Heart right ventricle (tissue), 16 donors: Measurements from ENCODE around the gene TTN. TPM values are rescaled to one million over a fixed set of nuclear protein-coding genes. Genes with fewer than 3 reads are reported as not detected.

Experiments
- ATAC-seq, 8 donors: fragments of 200-7000 bp; cut with Tn5 transposase; one replicate each; pipeline ENCODE4 v1.9.1; 2020; ENCODE audit warnings: mild to moderate bottlenecking in 8 of 8, moderate library complexity in 8 of 8, moderate number of reproducible peaks in 1 of 8
- DNase-seq, 2 donors: peaks; one replicate each; pipeline ENCODE4 v3.0.0-alpha.2; 2020
- H3K27ac ChIP-seq, 10 donors: fragments of 200-600 bp; sonication (generic) in 2 of 10; one replicate each; pipeline versions ENCODE4 v1.5.0 to v1.8.0; 2020 to 2022; ENCODE audit warnings: mild to moderate bottlenecking in 3 of 10
- H3K27me3 ChIP-seq, 7 donors: fragments of 200-600 bp; one replicate each; pipeline ENCODE4 v1.8.0; 2021 to 2022; ENCODE audit warnings: mild to moderate bottlenecking in 2 of 7
- H3K36me3 ChIP-seq, 9 donors: fragments of 200-600 bp; sonication (generic) in 1 of 9; one replicate each; pipeline versions ENCODE4 v1.5.0 to v1.8.0; 2020 to 2022; ENCODE audit warnings: mild to moderate bottlenecking in 2 of 9
- H3K4me1 ChIP-seq, 9 donors: fragments of 200-600 bp; sonication (generic) in 1 of 9; one replicate each; pipeline versions ENCODE4 v1.5.0 to v1.8.0; 2020 to 2022; ENCODE audit warnings: mild to moderate bottlenecking in 4 of 9
- H3K4me3 ChIP-seq, 10 donors: fragments of 200-600 bp; sonication (generic) in 2 of 10; one replicate each; pipeline versions ENCODE4 v1.5.0 to v1.8.0; 2020 to 2022; ENCODE audit warnings: mild to moderate bottlenecking in 7 of 10, moderate library complexity in 2 of 10
- H3K9me3 ChIP-seq, 11 donors: fragments of 200-600 bp in 10 of 11; sonication (generic) in 2 of 11; one replicate each; pipeline versions ENCODE4 v1.5.0 to v1.8.0; 2013 to 2022; ENCODE audit warnings: mild to moderate bottlenecking in 2 of 11, control low read depth in 1 of 11, moderate library complexity in 1 of 11
- WGBS, 2 donors: extraction: QIAGEN DNeasy Blood & Tissue Kit; methylation state at CpG; one replicate each; pipeline ENCODE4 v1.1.7; 2013; ENCODE audit warnings: inconsistent platforms in 1 of 2; 5-methylcytosine and 5-hydroxymethylcytosine counted together
- intact Hi-C, 10 donors: fragments of 100-400 bp; cut with DNase I; formaldehyde crosslinking; loops; one replicate each; pipeline versions ENCODE4 v1.11.1 to v1.14.2; 2022
- polyA plus RNA-seq, 2 donors: library from polyadenylated mRNA; stranded (reverse); fragments of 200-250 nt; gene quantifications; one replicate each; pipeline ENCODE4 v1.2.3, GENCODE V29; 2013
- total RNA-seq, 10 donors: library from RNA; stranded (reverse); fragmentation: NEBNext Ultra II Directional in 3 of 10; extraction: Animal tissue kit (Norgen Biotek cat#: 25700) in 3 of 10; gene quantifications; one replicate each; pipeline versions ENCODE4 v1.2.1 to v1.2.4, GENCODE V29; 2021 to 2023
- TF ChIP-seq, protein P1 (sequence below), 9 donors: fragments of 200-600 bp; sonication (generic) in 2 of 9; IDR thresholded peaks; one replicate each; pipeline versions ENCODE4 v1.5.0 to v1.8.0; 2021 to 2022; ENCODE audit warnings: antibody characterized with exemption in 9 of 9, mild to moderate bottlenecking in 5 of 9, moderate library complexity in 1 of 9
- donor health status: Arrhythmogenic right ventricular cardiomyopathy.
- donor health status: ischemic (EF 13 %, LVEDD 7.1; RV severe dilation, severe dysfunction).
- donor health status: healthy with polysubstance abuse.
- donor health status: DM: no; HTN: yes; CAD: no.
- donor health status: DM: no; HTN: no; CAD: no.
- donor health status: ischemic (EF 25% LVEDD 6.9; RV normal size, moderate dysfunction).
- donor health status: ischemic (EF 25% LVEDD 5.7; RV mildly dilated, moderate dysfunction).
- donor health status: healthy.
- donor health status: DM: yes; HTN: yes; CAD: no.
- donor health status: Ischemic cardiomyopathy.
- donor health status: ischemic (EF 35%, LVEDD 5.7; RV mildly dilated, moderate dysfunction).
- donor health status: nonischemic (EF 11% LVEDD 7.7; RV severe dilation, severe dysfunction).
- donor health status: DM: yes; HTN: yes; CAD: no.
- donor health status: PGD.
- donor health status: ischemic (EF 29% LVEDD 5.4; RV normal size, mild dysfunction).
- donor health status: nonischemic (EF 23%, LVEDD 6.1; RV moderate dilation, normal function).

Gene TTN
- total and polyA plus RNA-seq, 12 donors: 65.7 to 4,921 (median 3,636) TPM

DNA sequence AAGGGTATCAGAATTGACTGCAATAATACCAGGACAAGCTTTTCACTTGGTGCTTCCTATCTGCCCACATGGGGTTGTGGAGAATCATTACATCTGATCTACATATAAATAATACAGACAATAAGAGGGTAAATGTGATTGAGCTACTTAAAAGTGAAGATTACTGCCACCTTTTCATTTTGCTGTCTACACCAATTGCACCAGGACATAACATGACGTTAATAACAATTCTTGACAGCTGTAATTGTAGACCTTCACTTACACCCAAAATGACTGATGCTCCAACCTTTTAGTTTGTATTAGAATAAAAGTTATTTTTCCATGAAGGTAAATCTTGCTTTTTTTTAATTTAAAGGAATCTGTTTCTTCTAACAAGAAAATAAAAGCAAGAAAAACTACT lies 36.5 kb upstream of the TTN start:
- TF ChIP-seq, protein P1, sequence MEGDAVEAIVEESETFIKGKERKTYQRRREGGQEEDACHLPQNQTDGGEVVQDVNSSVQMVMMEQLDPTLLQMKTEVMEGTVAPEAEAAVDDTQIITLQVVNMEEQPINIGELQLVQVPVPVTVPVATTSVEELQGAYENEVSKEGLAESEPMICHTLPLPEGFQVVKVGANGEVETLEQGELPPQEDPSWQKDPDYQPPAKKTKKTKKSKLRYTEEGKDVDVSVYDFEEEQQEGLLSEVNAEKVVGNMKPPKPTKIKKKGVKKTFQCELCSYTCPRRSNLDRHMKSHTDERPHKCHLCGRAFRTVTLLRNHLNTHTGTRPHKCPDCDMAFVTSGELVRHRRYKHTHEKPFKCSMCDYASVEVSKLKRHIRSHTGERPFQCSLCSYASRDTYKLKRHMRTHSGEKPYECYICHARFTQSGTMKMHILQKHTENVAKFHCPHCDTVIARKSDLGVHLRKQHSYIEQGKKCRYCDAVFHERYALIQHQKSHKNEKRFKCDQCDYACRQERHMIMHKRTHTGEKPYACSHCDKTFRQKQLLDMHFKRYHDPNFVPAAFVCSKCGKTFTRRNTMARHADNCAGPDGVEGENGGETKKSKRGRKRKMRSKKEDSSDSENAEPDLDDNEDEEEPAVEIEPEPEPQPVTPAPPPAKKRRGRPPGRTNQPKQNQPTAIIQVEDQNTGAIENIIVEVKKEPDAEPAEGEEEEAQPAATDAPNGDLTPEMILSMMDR (IDR thresholded peaks at IDR 0.05): no peak
- Histone ChIP-seq H3K27ac (peak overlapping the region in 6 of 10 donors; percentile 55 to 81 (median 76)), H3K4me3 (no peak overlapping the region), H3K27me3 (no peaks in the 10 kb centered on the region), H3K36me3 (peaks cover 0 to 29% (median 3%) of the 10 kb centered on the region in 9 donors), H3K9me3 (no peaks in the 10 kb centered on the region), H3K4me1 (peaks cover 5 to 35% (median 32%) of the 10 kb centered on the region in 9 donors)
- intact Hi-C loops: no loop called here
- ATAC-seq (no peak), DNase-seq (no peak)
- WGBS, 2 donors: 62 to 67% methylated on average over 1 of the region's 1 CpG

DNA sequence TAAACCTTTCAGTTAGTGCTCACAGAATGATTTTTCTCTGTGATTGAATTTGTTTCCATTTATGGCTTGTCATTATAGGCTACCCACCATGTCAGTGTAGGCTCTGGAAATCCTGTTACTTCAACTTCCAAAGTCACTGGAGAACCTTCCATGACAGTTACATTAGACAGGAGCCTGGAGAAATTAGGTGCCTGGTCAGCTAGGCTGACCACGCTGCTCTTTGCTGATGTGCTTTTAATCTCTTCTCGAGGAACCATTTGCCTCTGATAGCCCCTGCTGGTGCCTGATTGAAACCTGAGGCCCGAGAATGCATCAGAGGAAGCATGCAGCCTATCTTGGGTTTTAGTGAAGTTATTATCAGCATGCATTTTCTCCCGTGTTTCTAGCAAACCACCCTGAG lies 29.6 kb upstream of the TTN start:
- peak in 1 of 8 donors; percentile 29 for ATAC-seq
- H3K27ac ChIP-seq: peak overlapping the region in 5 of 10 donors; percentile 15 to 36 (median 21)
- WGBS, 2 donors: 34 to 51% methylated on average over 4 of the region's 4 CpGs

DNA sequence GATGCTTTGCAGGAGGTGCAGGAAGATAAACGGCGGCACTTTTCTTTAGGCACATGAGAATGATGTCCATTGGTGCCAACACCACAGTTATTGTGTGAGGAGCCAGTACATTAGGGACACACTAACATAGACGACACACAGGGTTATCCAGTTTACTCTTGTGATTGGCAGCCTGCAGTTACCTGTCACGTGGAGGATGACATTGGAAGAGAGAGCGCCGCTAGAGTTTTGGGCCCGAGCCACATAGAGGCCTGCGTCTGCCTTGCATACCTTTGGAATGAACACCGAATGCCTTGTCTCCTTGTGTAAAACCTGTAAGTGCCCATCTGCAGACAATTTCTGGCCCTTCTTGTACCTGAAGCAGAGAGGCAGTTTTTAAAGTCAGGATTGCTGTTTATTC lies 26.9 kb upstream of the TTN start:
- peaks cover 0 to 27% (median 0%) of the 10 kb centered on the region in 9 donors for H3K36me3 ChIP-seq
- no peak overlapping the region for H3K4me3 ChIP-seq
- H3K27me3 ChIP-seq: no peaks in the 10 kb centered on the region
- peak overlapping the region in 6 of 10 donors; percentile 1 to 52 (median 36) for H3K27ac ChIP-seq
- peaks cover 2 to 47% (median 18%) of the 10 kb centered on the region in 9 donors for H3K4me1 ChIP-seq
- ATAC-seq (peak; percentile 13 to 86 (median 68)), DNase-seq (peak; percentile 23 to 41)
- WGBS, 2 donors: 58 to 76% methylated on average over 9 of the region's 9 CpGs
- no peaks in the 10 kb centered on the region for H3K9me3 ChIP-seq
- TF ChIP-seq, protein P1 (IDR thresholded peaks at IDR 0.05): no peak
- intact Hi-C loops: no loop called here

More for the DNA sequence above, 29.6 kb upstream of the TTN start:
- DNase-seq: no peak
- H3K9me3 ChIP-seq: no peaks in the 10 kb centered on the region
- H3K27me3 ChIP-seq: no peaks in the 10 kb centered on the region
- H3K36me3 ChIP-seq: peaks cover 0 to 22% (median 0%) of the 10 kb centered on the region in 9 donors
- H3K4me3 ChIP-seq: no peak overlapping the region
- intact Hi-C loops: no loop called here
- TF ChIP-seq, protein P1 (IDR thresholded peaks at IDR 0.05): no peak
- H3K4me1 ChIP-seq: peaks cover 0 to 30% (median 0%) of the 10 kb centered on the region in 9 donors

DNA sequence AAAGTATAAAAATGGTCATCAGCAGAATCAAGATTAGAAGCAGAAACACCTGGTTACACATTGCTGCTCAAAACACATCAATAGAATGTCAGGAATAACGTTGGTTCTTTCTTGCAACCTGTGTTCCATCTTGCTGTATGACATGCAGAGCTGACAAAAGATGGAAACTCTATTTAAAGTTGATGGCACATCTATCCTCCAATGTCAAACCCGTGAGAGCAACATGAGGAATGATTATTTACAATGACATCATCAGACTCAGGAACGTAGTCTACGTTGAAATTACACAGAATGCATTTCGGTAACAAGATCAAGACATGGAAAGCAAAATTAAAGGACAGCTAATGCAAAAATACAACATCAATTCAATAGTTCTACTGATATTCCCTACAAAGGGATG lies 26.2 kb upstream of the TTN start:
- H3K27ac ChIP-seq: peak overlapping the region in 3 of 10 donors; percentile 1 to 51 (median 46)
- DNase-seq (no peak), ATAC-seq (no peak)
- H3K36me3 ChIP-seq: peaks cover 0 to 27% (median 0%) of the 10 kb centered on the region in 9 donors
- TF ChIP-seq, protein P1 (IDR thresholded peaks at IDR 0.05): no peak
- H3K27me3 ChIP-seq: no peaks in the 10 kb centered on the region
- peaks cover 2 to 54% (median 24%) of the 10 kb centered on the region in 9 donors for H3K4me1 ChIP-seq
- WGBS, 2 donors: 63 to 75% methylated on average over 5 of the region's 5 CpGs
- H3K9me3 ChIP-seq: no peaks in the 10 kb centered on the region
- H3K4me3 ChIP-seq: no peak overlapping the region
- intact Hi-C loops: no loop called here
